A549 (cell line): ENCODE measurements around the gene ARHGAP23. TPM values are rescaled to one million over a fixed set of nuclear protein-coding genes. Genes with fewer than 3 reads are reported as not detected.

ENCODE experiments used
- ATAC-seq, 2 experiments: fragments of 200-7000 bp in 1 of 2; fragments of >200 bp in 1 of 2; cut with Nextera tagmentation in 1 of 2; cut with Tn5 transposase in 1 of 2; 3 replicates each; pipeline versions ENCODE4 v1.8.0 to v1.9.1; 2018 to 2020; ENCODE audit warnings: mild to moderate bottlenecking in 1 of 2, moderate library complexity in 1 of 2
- CTCF ChIA-PET: fragments of 300-600 bp; sonication (Branson Sonifier 250); formaldehyde crosslinking; extraction: SDS; loops from one replicate; lab custom pipeline; 2021; ENCODE audit warnings: antibody characterized with exemption, inconsistent platforms; lab: Yijun Ruan, JAX
- POLR2A ChIA-PET: fragments of 350-600 bp; formaldehyde crosslinking; extraction: SDS; loops from one replicate; lab custom pipeline; 2021; ENCODE audit warnings: antibody characterized with exemption, inconsistent platforms; lab: Yijun Ruan, JAX
- DNase-seq, 2 experiments: peaks; one replicate each; pipeline versions ENCODE4 v3.0.0 to v3.0.0-alpha.2; 2011 to 2016; ENCODE audit warnings: low read depth in 1 of 2, low spot score in 1 of 2
- FAIRE-seq: peaks from 2 replicates; lab custom pipeline; 2011; peaks lifted over from hg19 to GRCh38; lab: Jason Lieb, UNC
- H3K27ac ChIP-seq, 2 experiments: fragments of >200 bp; sonication (Bioruptor Twin); formaldehyde crosslinking; 3 replicates each; pipeline ENCODE4 v1.5.1; 2016 to 2017
- H3K4me1 ChIP-seq: fragments of >200 bp; sonication (Bioruptor Twin); formaldehyde crosslinking; 3 replicates; pipeline ENCODE4 v1.6.1; 2016
- H3K4me2 ChIP-seq: fragments of >200 bp; sonication (Bioruptor Twin); formaldehyde crosslinking; 3 replicates; pipeline ENCODE4 v1.6.1; 2016
- H3K4me3 ChIP-seq: fragments of >200 bp; sonication (Bioruptor Twin); formaldehyde crosslinking; 3 replicates; pipeline ENCODE4 v1.5.1; 2016
- H3K9me3 ChIP-seq: fragments of >200 bp; sonication (Bioruptor Twin); formaldehyde crosslinking; 3 replicates; pipeline ENCODE4 v1.6.1; 2016
- BHLHE40 ChIP-seq: IDR thresholded peaks from 2 replicates; pipeline ENCODE4 v1.6.1; 2012; ENCODE audit warnings: low read depth, low read length, inconsistent platforms
- CBX8 ChIP-seq: fragments of 200-600 bp; sonication (generic); IDR thresholded peaks from 2 replicates; pipeline ENCODE4 v1.6.1; 2016
- CEBPB ChIP-seq, 2 experiments: fragments of >200 bp in 1 of 2; sonication (Bioruptor Twin) in 1 of 2; formaldehyde crosslinking in 1 of 2; IDR thresholded peaks; 2 replicates each; pipeline ENCODE4 v1.6.1; 2012 to 2016
- CHD2 ChIP-seq: fragments of 150-350 bp; IDR thresholded peaks from 2 replicates; pipeline ENCODE4 v1.6.1; 2014; ENCODE audit warnings: low read length; ENCODE audit not compliant: partially characterized antibody
- EHMT2 ChIP-seq: fragments of 200-600 bp; sonication (generic); IDR thresholded peaks from 2 replicates; pipeline ENCODE4 v1.6.1; 2016; ENCODE audit warnings: antibody characterized with exemption, low read depth, mild to moderate bottlenecking, moderate library complexity
- FOSL2 ChIP-seq, 2 experiments: fragments of 450-650 bp in 1 of 2; fragments of >200 bp in 1 of 2; sonication (Bioruptor Twin) in 1 of 2; formaldehyde crosslinking; IDR thresholded peaks; 2 replicates each; pipeline versions ENCODE4 v1.5.0 to v1.6.1; 2016 to 2020; ENCODE audit warnings: mild to moderate bottlenecking in 1 of 2, moderate library complexity in 1 of 2
- HOXA7 ChIP-seq: fragments of 250-450 bp; sonication (Bioruptor Pico); IDR thresholded peaks from 2 replicates; pipeline ENCODE4 v1.5.0; 2020; ENCODE audit warnings: mild to moderate bottlenecking, moderate library complexity
- HOXB5 ChIP-seq: fragments of 250-450 bp; sonication (Bioruptor Pico); IDR thresholded peaks from 2 replicates; pipeline ENCODE4 v1.5.0; 2020; ENCODE audit warnings: mild to moderate bottlenecking, moderate library complexity
- JUN ChIP-seq, 2 experiments: fragments of >200 bp; sonication (Bioruptor Twin); formaldehyde crosslinking; IDR thresholded peaks; 2 replicates in 1 of 2; 3 replicates in 1 of 2; pipeline ENCODE4 v1.6.1; 2016 to 2017
- KDM1A ChIP-seq: fragments of 200-600 bp; sonication (generic); IDR thresholded peaks from 2 replicates; pipeline ENCODE4 v1.6.1; 2016; ENCODE audit warnings: low read depth, mild to moderate bottlenecking
- KDM5A ChIP-seq: fragments of 200-600 bp; sonication (generic); IDR thresholded peaks from 2 replicates; pipeline ENCODE4 v1.6.1; 2016; ENCODE audit warnings: antibody characterized with exemption, mild to moderate bottlenecking
- MAX ChIP-seq: IDR thresholded peaks from 2 replicates; pipeline ENCODE4 v1.6.1; 2012
- MAZ ChIP-seq: fragments of 150-350 bp; IDR thresholded peaks from 2 replicates; pipeline ENCODE4 v1.6.1; 2014; ENCODE audit warnings: antibody characterized with exemption, low read depth, low read length, borderline replicate concordance
- PBX3 ChIP-seq: IDR thresholded peaks from 2 replicates; pipeline ENCODE4 v1.6.1; 2012
- RAD21 ChIP-seq, 2 experiments: fragments of >200 bp in 1 of 2; sonication (Bioruptor Twin) in 1 of 2; formaldehyde crosslinking in 1 of 2; IDR thresholded peaks in 1 of 2; conservative IDR thresholded peaks in 1 of 2; 2 replicates in 1 of 2; 3 replicates in 1 of 2; pipeline ENCODE4 v1.6.1; 2012 to 2018; ENCODE audit warnings: inconsistent platforms in 1 of 2
- REST ChIP-seq: fragments of 200-600 bp; sonication (generic); IDR thresholded peaks from 2 replicates; pipeline ENCODE4 v1.6.1; 2016; ENCODE audit warnings: antibody characterized with exemption, mild to moderate bottlenecking, moderate library complexity
- RFX5 ChIP-seq: fragments of 450-650 bp; IDR thresholded peaks from 2 replicates; pipeline ENCODE4 v1.7.1; 2014; ENCODE audit warnings: antibody characterized with exemption, mild to moderate bottlenecking, moderate library complexity
- SMC3 ChIP-seq: fragments of >200 bp; sonication (Bioruptor Twin); formaldehyde crosslinking; IDR thresholded peaks from 3 replicates; pipeline ENCODE4 v1.6.1; 2018; ENCODE audit warnings: inconsistent platforms
- SREBF2 ChIP-seq: fragments of 450-650 bp; IDR thresholded peaks from 2 replicates; pipeline ENCODE4 v1.6.1; 2014; ENCODE audit warnings: mild to moderate bottlenecking, moderate library complexity
- TFCP2L1 ChIP-seq: fragments of 250-450 bp; sonication (Bioruptor Pico); IDR thresholded peaks from 2 replicates; pipeline ENCODE4 v1.5.0; 2021; ENCODE audit warnings: mild to moderate bottlenecking
- USF2 ChIP-seq: fragments of 450-650 bp; IDR thresholded peaks from 2 replicates; pipeline ENCODE4 v1.6.1; 2014; ENCODE audit warnings: antibody characterized with exemption
- ZC3H11A ChIP-seq: fragments of 450-650 bp; IDR thresholded peaks from 2 replicates; pipeline ENCODE4 v1.6.1; 2014; ENCODE audit warnings: antibody characterized with exemption, mild to moderate bottlenecking
- ZFP36 ChIP-seq: fragments of 450-650 bp; IDR thresholded peaks from 2 replicates; pipeline ENCODE4 v1.6.1; 2014; ENCODE audit warnings: borderline replicate concordance; ENCODE audit not compliant: partially characterized antibody
- WGBS: methylation state at CpG from one replicate; pipeline ENCODE4 v1.1.6; 2017; ENCODE audit errors: missing lambda C conversion rate; 5-methylcytosine and 5-hydroxymethylcytosine counted together
- polyA plus RNA-seq, 4 experiments: library from polyadenylated mRNA; depleted of rRNA in 3 of 4; stranded (reverse); fragments of >200 nt; fragmentation: RNase III in 1 of 4; extraction: RNeasy Plus Mini Kit Qiagen cat#74134 plus additional on column Dnase treatment in 1 of 4; gene quantifications; 2 replicates in 3 of 4; 3 replicates in 1 of 4; pipeline ENCODE4 v1.2.3, GENCODE V29; 2011 to 2017

Gene ARHGAP23
- polyA plus RNA-seq, 2 of the 4 experiments (the other 2 are of a cell fraction) = 4.8 to 32.6 TPM

GRCh38 chr17:38417210-38417951 lies 10.9 kb upstream of the ARHGAP23 start:
- no peak for DNase-seq
- Histone ChIP-seq H3K27ac (peak overlapping the region in 1 of 2 experiments; percentile 91; a peak in 3 of 6 replicates), H3K9me3 (no peaks in the 10 kb centered on the region), H3K4me1 (peaks cover 17% of the 10 kb centered on the region), H3K4me2 (no peak overlapping the region), H3K4me3 (no peak overlapping the region)
- ATAC-seq = no peak
- POLR2A ChIA-PET = no interaction called here
- TF ChIP-seq KDM5A = no peak
- no peak for TF ChIP-seq HOXA7 (CRISPR knock-in tag)
- no peak for TF ChIP-seq SREBF2
- no peak for TF ChIP-seq HOXB5 (CRISPR knock-in tag)
- TF ChIP-seq USF2 = no peak
- no peak for TF ChIP-seq MAZ
- no peak for TF ChIP-seq SMC3
- no peak for TF ChIP-seq MAX
- WGBS = 93% methylated on average over 10 of the region's 11 CpGs
- no peak for FAIRE-seq
- CTCF ChIA-PET = interaction anchor here (0.6 to 12.7 kb wide), 10 partner anchors 8 to 236 kb away, joined by 3 to 203 read pairs (median 4); partner anchors contain the start of genes ARHGAP23, GPR179 and SOCS7

- CTCF ChIA-PET = interaction anchor here (0.6 to 12.7 kb wide), 11 partner anchors 7 to 90 kb away, joined by 3 to 203 read pairs (median 4); partner anchors contain the start of genes ARHGAP23, GPR179 and SOCS7
- Histone ChIP-seq H3K27ac (no peak overlapping the region), H3K4me3 (no peak overlapping the region), H3K9me3 (no peaks in the 10 kb centered on the region), H3K4me1 (peaks cover 17% of the 10 kb centered on the region), H3K4me2 (no peak overlapping the region; the same call in 2 of the 3 replicates)
- DNase-seq (no peak), ATAC-seq (no peak), FAIRE-seq (no peak)
- TF ChIP-seq TFCP2L1 (no peak), CHD2 (no peak), ZFP36 (no peak), FOSL2 (IDR thresholded peaks at IDR 0.05) (no peak), FOSL2 (CRISPR knock-in tag; IDR thresholded peaks at IDR 0.05) (no peak), MAX (no peak), BHLHE40 (no peak), REST (no peak), RAD21 (conservative IDR thresholded peaks at IDR 0.05 in 1 of 2, IDR thresholded peaks at IDR 0.05 in 1 of 2) (no peak), EHMT2 (no peak), PBX3 (no peak), CEBPB (IDR thresholded peaks at IDR 0.05) (no peak), RFX5 (no peak), JUN (IDR thresholded peaks at IDR 0.05) (no peak), CBX8 (no peak), ZC3H11A (no peak), KDM1A (no peak), HOXB5 (CRISPR knock-in tag) (no peak)
- WGBS = 92% methylated on average over 7 of the region's 7 CpGs
- POLR2A ChIA-PET = no interaction called here
These were observed 10.1 kb upstream of the ARHGAP23 start for GRCh38 chr17:38418062-38418692.
